NOMO-1 treated with DMSO at 0.1 percent for 48 hours (cell line): ENCODE data around the gene IL18RAP.

Experiments used
- DNase-seq: peaks from one replicate; lab custom pipeline; 2025; ENCODE audit not compliant: unreplicated experiment; lab: John Stamatoyannopoulos, UW

The IL18RAP gene

GRCh38 chr2:102451968-102452367 is 29.0 kb downstream of the IL18RAP start:
- no peak for DNase-seq

DNA sequence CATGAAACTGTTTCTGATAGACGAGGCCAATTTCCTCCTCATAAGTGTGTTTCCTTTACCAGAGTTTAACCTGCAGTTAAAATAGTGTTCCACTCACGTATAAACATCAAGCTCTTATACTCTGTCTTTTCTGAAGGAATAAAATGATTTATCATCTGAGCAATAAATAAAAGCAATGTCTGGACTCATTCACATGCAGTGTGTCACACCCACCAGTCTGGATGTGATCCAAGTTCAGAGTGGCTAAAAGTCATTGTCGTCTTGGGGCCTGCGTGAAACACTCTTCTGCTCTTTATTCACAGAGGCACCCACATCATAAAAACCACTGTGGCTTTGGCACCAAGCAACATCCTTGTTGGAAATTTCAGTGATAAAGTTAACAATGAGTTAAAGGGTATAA is 30.5 kb downstream of the IL18RAP start:
- DNase-seq: no peak

DNA sequence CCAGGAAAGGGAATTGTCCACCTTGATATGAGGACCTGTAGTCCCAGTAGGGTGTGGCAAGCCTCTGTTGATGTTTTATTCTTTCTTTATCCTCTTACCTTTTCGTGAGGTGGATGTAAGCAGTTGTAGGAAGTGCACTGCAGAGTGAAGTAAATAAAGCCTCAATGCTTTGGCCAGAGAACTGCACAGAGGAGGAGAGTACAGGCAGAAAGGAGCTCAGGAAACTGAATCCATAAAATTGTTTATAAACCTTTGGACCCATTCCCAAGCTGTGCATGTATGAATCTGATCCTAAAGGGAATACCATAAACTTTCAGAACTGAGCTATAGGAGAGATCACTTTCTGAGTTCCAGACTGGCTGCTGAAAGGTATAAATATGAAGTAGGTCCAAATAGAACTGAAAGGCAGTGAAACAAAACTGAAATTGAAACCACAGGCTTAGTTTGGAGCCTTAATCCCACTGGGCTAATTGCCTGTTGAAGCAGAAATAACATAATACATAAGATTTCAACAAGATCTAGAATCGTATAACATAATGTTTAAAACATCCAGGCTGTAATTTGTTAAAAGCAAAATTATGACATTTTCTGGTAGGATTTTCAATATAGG is 32.2 kb downstream of the IL18RAP start:
- no peak for DNase-seq

DNA sequence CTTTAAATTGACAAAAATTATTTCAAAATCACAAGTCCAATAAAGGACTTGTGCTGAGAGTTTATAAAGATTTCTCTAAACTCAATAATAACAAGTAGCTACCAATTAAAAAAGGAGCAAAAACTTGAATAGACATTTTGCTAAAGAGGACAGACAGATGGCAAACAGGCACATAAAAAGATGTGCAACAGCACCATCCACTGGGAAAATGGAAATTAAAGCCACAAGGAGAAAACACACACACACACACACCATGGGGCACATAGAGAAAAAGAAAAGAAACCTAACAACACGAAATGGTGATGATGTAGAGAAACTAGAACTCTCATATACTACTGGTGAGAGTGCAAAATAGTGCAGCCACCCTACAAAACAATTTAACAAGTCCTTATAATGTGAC is 37.5 kb downstream of the IL18RAP start:
- no peak for DNase-seq

- DNase-seq: no peak
Measured at GRCh38 chr2:102461188-102461587, 38.2 kb downstream of the IL18RAP start.

- DNase-seq: no peak
Measured at GRCh38 chr2:102463160-102463559, 40.2 kb downstream of the IL18RAP start.

DNA sequence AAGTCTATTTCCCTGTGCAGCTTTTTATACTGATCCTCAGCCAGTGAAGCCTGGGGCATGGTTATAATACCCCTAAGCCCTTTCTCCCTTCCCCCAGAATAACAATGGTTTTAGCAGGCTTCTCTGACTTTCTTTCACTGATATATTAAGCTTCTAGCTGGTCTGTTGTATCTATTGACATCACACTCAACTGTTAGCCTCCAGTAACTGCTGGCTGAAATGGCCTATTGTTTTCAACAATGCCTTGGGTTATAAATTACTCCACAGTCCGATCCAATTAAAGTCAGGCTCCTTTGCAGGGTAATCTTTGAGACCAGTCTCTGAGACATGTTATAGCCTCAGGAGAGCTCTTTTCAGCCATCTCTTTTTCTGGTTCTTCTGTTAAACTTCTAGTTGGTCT is 47.2 kb downstream of the IL18RAP start:
- DNase-seq: no peak

- DNase-seq: peak; percentile 39
Measured at GRCh38 chr2:102473020-102473419, 50.1 kb downstream of the IL18RAP start, which contains the start of gene SLC9A4. Gene SLC9A4 (plus strand): TSS chr2:102473226. CDS start chr2:102473760, 534 bp downstream.

DNA sequence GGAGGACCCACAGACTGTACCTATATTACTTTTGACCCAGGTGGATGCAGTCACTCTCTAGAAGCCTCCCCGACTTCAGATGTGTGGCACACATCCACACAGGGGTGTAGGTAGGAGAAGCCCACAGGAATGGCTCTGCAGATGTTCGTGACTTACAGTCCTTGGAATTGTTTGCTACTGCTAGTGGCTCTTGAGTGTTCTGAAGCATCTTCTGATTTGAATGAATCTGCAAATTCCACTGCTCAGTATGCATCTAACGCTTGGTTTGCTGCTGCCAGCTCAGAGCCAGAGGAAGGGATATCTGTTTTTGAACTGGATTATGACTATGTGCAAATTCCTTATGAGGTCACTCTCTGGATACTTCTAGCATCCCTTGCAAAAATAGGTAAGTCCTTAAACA is 50.7 kb downstream of the IL18RAP start:
- no peak for DNase-seq

DNA sequence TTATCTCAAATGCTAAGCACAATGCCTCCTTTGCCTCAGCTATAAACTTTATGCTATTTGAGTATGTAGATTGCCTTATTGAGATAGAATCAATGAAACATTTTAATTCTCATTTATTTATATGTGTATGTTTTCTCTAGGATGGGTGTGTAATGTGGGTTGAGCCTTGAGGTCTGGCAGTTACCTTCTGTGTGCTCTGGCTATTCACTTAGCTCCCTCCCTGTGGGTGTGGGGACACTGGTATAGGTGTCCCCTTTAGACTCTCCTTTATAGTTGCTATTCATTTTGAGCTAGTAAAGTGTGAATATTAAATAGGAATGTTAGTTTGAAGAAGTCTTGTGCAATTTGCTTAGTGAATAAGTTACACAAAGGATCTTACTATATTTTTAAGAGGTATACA is 51.8 kb downstream of the IL18RAP start:
- DNase-seq: no peak

DNA sequence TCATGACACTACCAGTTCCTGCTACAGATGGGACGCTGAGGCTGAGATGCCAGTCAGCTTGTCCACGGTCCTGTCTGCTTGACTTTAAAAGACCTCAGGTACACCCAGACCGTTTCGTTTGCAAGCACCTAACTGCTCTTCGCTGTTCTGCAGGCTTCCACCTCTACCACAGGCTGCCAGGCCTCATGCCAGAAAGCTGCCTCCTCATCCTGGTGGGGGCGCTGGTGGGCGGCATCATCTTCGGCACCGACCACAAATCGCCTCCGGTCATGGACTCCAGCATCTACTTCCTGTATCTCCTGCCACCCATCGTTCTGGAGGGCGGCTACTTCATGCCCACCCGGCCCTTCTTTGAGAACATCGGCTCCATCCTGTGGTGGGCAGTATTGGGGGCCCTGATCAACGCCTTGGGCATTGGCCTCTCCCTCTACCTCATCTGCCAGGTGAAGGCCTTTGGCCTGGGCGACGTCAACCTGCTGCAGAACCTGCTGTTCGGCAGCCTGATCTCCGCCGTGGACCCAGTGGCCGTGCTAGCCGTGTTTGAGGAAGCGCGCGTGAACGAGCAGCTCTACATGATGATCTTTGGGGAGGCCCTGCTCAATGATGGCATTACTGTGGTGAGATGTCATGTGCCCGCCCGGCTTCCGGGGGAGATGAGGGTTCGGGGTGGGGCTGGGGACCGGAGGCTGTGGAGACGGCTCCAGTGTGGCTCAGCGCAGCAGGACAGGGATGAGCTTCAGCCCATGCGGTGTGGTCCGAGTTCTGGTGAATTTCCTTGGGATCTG is 55.9 kb downstream of the IL18RAP start:
- no peak for DNase-seq

DNA sequence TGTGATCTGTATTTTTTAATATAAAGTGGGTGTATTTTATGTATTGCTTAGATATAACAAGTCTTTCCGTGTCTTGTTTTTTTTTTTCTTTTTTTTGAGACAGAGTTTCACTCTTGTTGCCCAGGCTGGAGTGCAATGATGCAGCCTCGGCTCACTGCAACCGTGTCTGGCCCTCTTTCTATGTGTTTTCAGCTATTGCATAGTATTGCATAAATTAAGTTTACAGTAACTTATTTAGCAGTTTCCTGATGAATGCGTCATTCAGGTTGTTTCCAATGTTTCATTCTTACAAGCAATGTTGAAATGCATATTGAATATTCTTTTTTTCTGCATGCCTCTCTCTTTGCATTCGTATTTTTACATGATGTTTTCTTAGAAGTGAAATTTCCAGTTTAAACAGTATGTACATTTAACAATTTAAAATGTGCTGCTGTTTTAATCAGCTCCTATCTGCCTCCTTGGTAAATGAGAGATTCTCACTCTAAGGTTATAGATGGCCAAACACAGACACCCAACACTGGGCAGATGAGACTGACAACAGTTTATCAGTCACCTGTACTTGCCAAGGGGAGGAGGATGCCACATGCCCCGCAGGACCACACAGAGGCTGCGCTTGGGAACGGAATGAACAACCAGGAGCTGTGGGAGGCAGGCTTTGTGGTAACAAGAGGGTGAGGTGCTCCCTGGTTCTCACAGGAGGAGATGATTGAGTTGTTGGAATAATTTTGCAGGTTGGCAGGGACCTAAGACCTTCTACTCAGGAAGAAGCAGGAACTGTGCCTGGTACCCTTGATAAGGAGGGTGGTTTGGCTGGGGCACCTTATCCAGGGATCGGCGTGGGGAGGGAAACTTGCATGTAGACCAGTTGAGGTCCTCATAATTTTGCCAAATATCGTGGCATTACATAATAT is 57.6 kb downstream of the IL18RAP start:
- peak; percentile 28 for DNase-seq

DNA sequence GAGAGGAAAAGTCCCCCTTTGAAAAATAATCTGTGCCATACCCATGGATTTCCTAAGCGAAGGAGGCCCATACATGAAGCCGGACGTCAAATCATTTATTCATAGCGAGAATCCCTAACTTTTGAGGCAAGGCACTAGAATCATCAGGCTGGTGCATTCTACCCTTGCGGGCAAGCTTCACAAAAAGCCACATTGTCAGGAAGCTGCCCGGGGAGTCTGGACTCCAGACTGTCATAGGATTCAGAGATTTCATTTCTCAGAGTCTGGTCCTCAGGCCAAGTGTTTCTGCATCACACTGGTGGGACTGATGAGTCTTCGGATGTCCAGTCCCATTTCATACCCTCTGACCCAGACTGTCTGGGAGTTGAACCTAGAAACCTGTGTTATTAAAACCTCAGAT is 59.0 kb downstream of the IL18RAP start:
- DNase-seq: no peak

DNA sequence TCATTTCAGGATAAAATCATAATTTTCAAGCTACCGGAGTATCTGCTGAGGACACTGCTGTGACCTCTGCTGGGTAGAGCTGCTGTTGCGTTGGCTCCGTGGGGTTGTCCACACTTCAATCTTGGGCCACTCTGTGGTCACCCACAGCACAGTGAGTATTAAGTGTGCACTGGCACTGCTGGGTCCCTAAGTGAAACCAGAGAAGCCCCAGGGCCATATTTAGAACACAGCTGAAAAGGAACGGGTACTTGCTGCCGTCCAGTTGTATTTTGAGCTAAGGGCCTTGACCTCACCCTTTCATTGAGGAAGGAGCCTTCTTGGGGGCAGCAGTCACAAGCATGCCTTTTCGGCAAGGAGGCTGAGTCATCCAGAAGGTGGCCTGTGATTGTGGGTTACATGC is 60.1 kb downstream of the IL18RAP start:
- peak; percentile 22 for DNase-seq

DNA sequence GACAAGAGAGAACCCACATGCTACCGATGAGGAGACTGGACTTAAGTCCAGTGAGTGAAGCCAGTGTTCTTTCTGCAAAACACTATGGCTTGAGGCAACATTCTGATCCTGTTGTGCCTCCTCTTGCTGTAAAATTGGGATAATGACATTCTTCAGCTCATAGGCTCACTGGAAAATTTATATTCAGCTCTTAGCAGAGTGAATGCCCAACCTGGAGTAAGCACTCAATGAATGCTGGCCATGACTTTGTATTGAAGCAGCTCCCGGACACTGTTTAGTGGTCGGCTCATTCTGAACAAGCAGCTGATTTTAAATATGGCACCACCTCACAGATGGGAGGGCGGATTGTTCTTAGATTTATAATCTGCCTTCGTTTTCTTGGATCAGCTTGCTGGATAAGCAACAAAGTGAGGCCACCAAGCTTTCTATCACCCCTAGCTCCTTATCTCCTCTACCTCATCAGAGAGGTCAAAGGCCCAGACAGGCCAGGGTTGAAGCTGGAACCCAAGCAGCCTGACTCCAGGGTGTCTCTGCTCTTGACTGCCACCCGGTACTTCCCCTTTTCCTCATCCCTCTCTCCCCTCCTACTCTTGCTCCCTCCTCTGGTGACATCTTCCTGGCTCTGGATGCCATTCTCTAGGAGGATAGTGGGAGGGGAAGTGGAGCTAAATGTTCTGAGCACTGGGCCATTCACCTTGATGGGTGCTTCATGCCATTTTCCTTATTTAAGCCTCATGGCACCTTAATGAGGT is 61.5 kb downstream of the IL18RAP start:
- peak; percentile 3 for DNase-seq

DNA sequence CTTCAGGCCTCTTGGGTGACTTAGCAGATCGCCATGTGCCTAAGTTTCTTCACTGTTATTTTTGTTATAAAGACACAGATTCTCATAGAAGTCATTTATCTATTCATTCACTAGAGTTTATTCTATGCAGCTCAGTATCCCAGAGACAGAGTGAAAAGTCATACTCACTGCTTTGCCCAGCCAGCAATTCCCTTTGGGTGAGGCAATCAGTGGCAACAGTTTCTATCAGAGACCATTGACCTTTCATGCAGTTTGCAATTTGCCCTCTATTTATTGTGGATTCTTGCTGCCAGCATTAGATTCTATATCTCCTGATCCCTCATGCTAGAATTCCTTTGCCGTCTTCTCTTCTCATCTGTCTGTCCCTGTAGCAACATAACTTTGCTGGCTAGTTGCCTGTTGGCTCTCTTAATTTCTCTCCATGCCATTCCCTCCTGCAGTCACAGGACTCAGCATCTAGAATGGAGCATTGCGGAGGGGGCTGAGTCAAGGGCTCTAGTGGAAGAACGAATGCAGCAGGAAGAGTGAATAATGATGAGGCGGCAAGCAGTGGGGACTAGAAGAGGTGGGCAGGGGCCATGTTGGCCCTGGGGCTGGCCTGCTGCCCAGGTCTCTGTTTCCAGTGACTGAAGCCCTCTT is 62.3 kb downstream of the IL18RAP start:
- no peak for DNase-seq

DNA sequence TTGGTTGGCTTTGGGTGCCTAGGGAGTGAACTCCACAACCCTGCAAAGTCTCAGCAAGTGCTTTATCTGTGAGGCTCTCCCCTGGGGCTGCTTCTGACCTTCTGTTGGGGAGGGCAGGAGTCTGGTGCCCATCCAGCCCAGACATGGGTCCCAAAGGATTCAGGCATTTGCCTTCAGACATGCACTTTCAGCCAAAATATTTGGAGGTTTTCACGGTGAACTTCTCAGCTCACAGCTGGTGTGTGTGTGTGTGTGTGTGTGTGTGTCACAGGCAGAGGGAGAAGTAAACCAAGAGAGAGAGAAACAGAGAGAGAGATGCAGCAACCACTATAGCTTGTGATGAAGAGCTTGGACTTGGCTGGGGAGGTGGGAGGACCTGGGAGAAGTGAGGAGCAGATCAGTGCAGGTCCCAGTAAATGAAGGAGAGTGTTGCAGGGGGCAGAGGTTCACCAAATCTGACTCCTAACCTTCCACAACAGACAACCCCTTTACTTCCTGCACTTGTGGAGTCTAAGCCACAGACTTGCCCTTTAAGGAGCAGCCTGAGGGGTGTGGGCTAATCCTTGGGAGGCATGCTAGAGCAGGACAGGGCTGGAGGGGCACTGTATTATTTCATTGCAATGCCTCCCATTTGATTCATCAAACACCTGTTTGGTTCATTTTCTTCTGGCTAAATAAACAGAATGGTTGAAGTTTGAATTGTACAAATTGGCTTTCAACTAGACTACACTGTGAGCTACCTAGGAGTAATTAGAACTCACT is 64.2 kb downstream of the IL18RAP start:
- DNase-seq: no peak

DNA sequence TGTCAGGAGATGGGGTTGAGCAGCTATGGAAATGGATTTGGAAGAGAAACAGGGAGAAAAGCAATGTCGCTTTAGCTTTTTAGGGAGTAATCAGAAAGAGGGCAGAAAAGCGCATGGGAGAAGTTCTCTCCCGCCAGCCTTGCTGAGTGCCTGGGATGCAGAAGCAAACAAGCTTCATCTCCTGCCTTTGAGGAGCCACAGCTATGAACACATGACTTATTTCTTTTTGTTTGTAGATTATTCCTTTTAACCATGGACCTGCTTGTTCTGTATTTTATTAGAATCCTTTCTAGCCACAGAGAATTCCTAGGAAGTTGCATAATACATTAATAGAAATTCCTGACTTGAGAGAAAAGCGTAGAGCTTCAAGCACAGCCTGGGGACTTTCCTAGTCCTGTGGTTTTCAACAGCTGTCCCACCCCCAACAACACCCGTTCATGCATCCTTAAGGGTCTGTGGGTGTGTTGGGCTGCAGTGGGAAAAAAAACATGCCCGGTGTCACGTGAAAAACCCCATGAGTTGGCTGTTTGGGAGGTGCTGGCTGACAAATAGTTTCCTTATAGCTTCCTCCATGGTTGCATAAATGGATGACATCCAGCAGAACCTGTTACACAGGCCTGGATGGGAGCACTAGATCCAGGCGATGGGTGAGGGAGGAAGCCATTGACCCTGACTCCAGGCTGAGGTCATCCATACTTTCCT is 65.0 kb downstream of the IL18RAP start:
- DNase-seq: no peak

- peak; percentile 95 for DNase-seq
Measured at GRCh38 chr2:102489646-102490045, 66.7 kb downstream of the IL18RAP start.
